LNCaP clone FGC (cell line): ENCODE data around the gene CDH20.

Experiments used
- DNase-seq: peaks from one replicate; pipeline ENCODE4 v3.0.0-alpha.2; 2011; ENCODE audit warnings: low read depth
- H3K4me3 ChIP-seq: 2 replicates; pipeline ENCODE4 v1.5.1; 2011; ENCODE audit warnings: mild to moderate bottlenecking, low read depth, low read length, control low read depth
- TF ChIP-seq, protein P1 (sequence below): IDR thresholded peaks from 2 replicates; pipeline ENCODE4 v1.5.1; 2012; ENCODE audit warnings: mild to moderate bottlenecking; ENCODE audit not compliant: control insufficient read depth, insufficient read depth; ENCODE audit errors: extremely low read depth

Gene CDH20

DNA sequence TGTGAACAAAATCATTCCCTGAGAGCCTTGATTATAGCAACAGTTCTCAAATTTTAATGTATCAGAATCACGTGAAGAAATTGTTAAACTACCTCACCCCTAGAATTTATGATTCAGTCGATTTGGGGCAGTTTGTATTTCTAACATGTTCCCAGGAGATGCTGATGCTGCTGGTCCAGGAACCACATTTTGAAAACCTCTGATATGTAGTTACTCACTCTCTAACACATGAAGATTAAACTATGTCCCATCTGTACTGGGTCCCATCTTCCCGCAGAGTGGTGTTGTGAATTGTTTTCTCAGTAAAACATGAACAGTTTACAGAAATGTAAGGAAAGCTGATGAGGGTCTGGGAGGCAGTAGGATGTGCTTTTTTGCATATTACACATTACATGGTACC is 223.1 kb downstream of the CDH20 start:
- TF ChIP-seq, protein P1, sequence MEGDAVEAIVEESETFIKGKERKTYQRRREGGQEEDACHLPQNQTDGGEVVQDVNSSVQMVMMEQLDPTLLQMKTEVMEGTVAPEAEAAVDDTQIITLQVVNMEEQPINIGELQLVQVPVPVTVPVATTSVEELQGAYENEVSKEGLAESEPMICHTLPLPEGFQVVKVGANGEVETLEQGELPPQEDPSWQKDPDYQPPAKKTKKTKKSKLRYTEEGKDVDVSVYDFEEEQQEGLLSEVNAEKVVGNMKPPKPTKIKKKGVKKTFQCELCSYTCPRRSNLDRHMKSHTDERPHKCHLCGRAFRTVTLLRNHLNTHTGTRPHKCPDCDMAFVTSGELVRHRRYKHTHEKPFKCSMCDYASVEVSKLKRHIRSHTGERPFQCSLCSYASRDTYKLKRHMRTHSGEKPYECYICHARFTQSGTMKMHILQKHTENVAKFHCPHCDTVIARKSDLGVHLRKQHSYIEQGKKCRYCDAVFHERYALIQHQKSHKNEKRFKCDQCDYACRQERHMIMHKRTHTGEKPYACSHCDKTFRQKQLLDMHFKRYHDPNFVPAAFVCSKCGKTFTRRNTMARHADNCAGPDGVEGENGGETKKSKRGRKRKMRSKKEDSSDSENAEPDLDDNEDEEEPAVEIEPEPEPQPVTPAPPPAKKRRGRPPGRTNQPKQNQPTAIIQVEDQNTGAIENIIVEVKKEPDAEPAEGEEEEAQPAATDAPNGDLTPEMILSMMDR, result no peak
- no peak overlapping the region for H3K4me3 ChIP-seq
- no peak for DNase-seq

DNA sequence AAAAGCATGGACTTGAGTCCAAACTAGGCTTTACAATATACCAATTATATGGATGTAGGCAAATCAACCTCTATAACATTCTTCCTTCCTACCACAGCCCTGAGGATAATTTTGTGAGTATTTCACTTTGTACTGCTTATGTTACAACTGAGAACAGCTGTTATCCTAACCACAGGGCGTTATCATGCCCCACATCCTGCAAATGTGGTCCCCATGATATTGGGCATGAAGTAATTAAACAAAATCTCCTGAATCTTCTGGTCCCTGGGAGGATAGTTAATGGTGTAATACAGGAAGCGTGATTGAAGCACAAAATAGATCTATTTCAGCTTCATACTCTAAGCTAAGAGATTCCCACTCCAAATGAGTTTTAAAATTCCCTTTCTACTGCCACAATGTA is 223.6 kb downstream of the CDH20 start:
- no peak overlapping the region for H3K4me3 ChIP-seq
- DNase-seq, result no peak
- TF ChIP-seq, protein P1, result no peak

DNA sequence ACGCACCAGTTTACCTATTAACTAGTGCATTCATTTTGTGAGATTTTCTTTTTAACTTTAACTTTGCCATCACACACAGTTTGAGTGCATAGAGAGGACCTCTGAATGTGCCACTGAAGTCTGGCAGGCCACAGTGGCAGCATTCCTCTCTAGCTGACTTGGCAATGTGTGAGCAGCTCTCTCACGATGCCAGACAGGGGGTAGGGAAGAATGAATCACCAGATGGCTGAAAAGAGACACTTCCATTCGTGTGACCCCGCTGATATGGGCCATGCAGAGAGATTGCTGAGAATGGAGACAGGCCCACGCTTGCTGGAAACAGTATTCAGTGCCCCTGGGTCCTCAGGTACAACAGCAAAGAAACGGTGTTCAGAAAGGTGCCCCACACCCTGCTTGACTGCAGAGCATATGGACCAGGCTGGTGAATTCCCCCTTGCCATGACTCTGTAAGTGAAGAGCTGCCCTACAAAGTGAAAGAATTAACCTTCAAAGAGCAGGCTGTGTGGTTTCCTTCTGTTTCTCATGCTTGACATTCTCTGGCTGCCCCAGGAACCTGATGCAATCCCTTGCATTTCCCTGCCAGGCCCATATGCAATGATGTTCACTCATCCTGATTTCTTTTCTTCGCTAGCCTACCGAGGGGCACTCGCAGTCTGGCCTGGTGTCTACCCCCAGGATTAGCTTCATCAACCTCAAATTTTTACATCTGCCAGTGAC is 236.1 kb downstream of the CDH20 start:
- no peak overlapping the region for H3K4me3 ChIP-seq
- DNase-seq, result no peak
- TF ChIP-seq, protein P1, result no peak

DNA sequence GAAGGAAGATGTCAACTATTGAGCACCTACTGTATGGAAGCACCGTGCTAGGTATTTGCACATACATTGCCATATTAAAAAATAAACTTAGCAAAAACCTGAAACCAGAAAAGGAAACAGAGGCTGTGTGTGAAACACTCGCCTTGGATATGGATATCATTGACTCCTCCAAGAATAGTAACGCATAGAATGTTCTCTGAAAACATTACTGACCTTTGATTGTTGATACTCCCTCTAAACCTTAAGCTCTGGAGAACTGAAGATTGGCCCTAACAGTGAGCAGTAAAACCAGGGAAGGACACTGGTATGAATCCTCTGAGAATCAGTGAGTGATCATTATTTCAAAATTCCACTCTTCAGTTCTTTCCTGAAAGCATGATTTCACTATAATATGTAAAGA is 236.8 kb downstream of the CDH20 start:
- DNase-seq, result no peak
- no peak overlapping the region for H3K4me3 ChIP-seq
- TF ChIP-seq, protein P1, result no peak

DNA sequence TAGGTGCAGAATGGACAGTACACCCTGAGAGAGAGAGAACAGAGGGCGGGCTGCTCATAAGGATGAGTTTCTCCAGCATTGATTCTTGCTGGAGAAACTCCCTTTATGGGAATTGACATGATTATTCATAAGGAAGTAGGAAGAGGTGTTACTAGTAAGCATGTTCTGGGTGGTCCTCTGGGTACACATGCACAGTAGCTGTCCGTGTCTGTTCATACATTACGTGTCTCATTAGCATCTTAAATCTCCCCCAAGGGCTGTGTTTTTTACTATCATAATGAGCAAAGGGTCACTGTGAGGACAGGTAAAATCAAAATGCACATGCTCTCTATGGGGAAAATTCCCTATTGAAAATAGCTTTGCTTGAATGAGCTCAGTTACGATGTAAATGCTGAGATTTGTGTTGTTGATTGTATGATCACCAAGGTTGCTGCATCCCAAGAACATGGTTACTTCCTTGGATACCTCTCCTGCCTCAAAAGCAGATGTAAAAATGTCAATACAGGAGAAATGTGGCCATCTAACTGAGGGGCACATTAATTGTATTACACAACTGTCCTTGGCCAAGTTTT is 238.9 kb downstream of the CDH20 start:
- no peak overlapping the region for H3K4me3 ChIP-seq
- DNase-seq, result no peak
- TF ChIP-seq, protein P1, result no peak

DNA sequence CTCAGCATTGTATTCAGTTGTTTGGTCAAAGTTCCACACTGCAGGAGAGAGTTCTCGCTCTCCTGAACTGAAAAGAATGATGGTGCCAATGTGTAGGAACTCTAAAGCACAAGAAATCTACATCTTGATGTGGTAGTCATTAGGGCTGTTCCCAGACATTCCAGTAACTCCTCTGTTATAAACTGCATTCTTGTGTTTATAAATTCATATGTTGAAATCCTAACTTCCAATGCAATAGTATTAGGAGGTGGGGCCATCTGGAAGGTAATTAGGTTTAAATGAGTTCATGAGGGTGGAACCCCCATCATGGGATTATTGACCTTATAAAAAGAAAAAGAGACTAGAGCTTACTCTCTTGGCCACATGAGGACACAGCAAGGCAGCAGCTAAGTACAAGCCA is 239.6 kb downstream of the CDH20 start:
- no peak overlapping the region for H3K4me3 ChIP-seq
- DNase-seq, result no peak
- TF ChIP-seq, protein P1, result no peak

DNA sequence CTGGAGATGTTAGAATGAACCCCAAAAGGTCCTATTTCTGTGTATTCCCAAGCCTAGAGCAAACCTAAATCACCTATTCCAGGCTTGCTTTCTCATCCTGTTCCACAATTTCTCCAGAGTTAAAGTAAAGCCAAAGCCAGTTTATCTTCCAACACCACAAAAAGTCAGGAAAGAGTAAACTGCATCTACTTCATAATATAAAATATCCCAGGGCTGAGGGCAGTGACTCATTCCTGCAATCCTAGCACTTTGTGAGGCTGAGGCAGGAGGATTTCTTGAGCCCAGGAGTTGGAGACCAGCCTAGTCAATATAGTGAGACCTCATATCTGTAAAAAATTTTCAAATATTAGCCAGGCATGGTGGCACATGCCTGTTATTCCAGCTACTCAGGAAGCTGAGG is 241.4 kb downstream of the CDH20 start:
- no peak for DNase-seq

More for the DNA sequence above, 241.4 kb downstream of the CDH20 start:
- H3K4me3 ChIP-seq, result no peak overlapping the region
- TF ChIP-seq, protein P1, result no peak
